HEK293T (cell line): Measurements from ENCODE around the gene NACAD.

Source experiments
- CTCF ChIA-PET: fragments of 350-600 bp; formaldehyde crosslinking; extraction: SDS; loops from one replicate; lab custom pipeline; 2021; ENCODE audit warnings: antibody characterized with exemption, inconsistent platforms; lab: Yijun Ruan, JAX
- POLR2A ChIA-PET: fragments of 350-600 bp; formaldehyde crosslinking; extraction: SDS; loops from one replicate; lab custom pipeline; 2020; ENCODE audit warnings: antibody characterized with exemption, inconsistent platforms; lab: Yijun Ruan, JAX
- DNase-seq: peaks from one replicate; pipeline ENCODE4 v3.0.0; 2012; ENCODE audit warnings: mixed read lengths; ENCODE audit errors: extremely low spot score
- ARNT ChIP-seq: fragments of 450-650 bp; IDR thresholded peaks from 2 replicates; pipeline ENCODE4 v1.6.1; 2017; ENCODE audit warnings: mild to moderate bottlenecking
- BHLHE40 ChIP-seq: fragments of 450-650 bp; IDR thresholded peaks from 2 replicates; pipeline ENCODE4 v1.6.1; 2016; ENCODE audit warnings: mild to moderate bottlenecking, moderate library complexity, borderline replicate concordance
- CTBP1 ChIP-seq: fragments of 450-650 bp; IDR thresholded peaks from 2 replicates; pipeline ENCODE4 v1.6.1; 2016; ENCODE audit warnings: borderline replicate concordance
- ELF4 ChIP-seq: fragments of 450-650 bp; IDR thresholded peaks from 2 replicates; pipeline ENCODE4 v1.6.1; 2017; ENCODE audit warnings: antibody characterized with exemption
- FOXA1 ChIP-seq: fragments of 450-650 bp; IDR thresholded peaks from 2 replicates; pipeline ENCODE4 v1.6.1; 2016; ENCODE audit warnings: mild to moderate bottlenecking
- FOXK2 ChIP-seq: fragments of 450-650 bp; IDR thresholded peaks from 2 replicates; pipeline ENCODE4 v1.6.1; 2016; ENCODE audit warnings: mild to moderate bottlenecking
- FOXM1 ChIP-seq: fragments of 450-650 bp; IDR thresholded peaks from 2 replicates; pipeline ENCODE4 v1.6.1; 2017; ENCODE audit warnings: mild to moderate bottlenecking, borderline replicate concordance
- HDGF ChIP-seq: fragments of 450-650 bp; IDR thresholded peaks from 2 replicates; pipeline ENCODE4 v1.6.1; 2017; ENCODE audit warnings: antibody characterized with exemption, borderline replicate concordance
- L3MBTL2 ChIP-seq: fragments of 450-650 bp; conservative IDR thresholded peaks from 2 replicates; pipeline ENCODE4 v1.6.1; 2016; ENCODE audit warnings: mild to moderate bottlenecking
- LEF1 ChIP-seq: fragments of 450-650 bp; IDR thresholded peaks from 2 replicates; pipeline ENCODE4 v1.6.1; 2017; ENCODE audit warnings: mild to moderate bottlenecking, borderline replicate concordance
- NFRKB ChIP-seq: fragments of 450-650 bp; IDR thresholded peaks from 2 replicates; pipeline ENCODE4 v1.6.1; 2016; ENCODE audit warnings: mild to moderate bottlenecking, moderate library complexity
- SP1 ChIP-seq: fragments of 450-650 bp; IDR thresholded peaks from 2 replicates; pipeline ENCODE4 v1.6.1; 2017
- SUZ12 ChIP-seq: fragments of 450-650 bp; IDR thresholded peaks from 2 replicates; pipeline ENCODE4 v1.6.1; 2016; ENCODE audit warnings: mild to moderate bottlenecking
- TARDBP ChIP-seq: fragments of 450-650 bp; IDR thresholded peaks from 2 replicates; pipeline ENCODE4 v1.6.1; 2016
- ZNF384 ChIP-seq: fragments of 450-650 bp; IDR thresholded peaks from 2 replicates; pipeline ENCODE4 v1.6.1; 2016
- TF ChIP-seq, protein P1 (sequence below): fragments of 450-650 bp; IDR thresholded peaks from 2 replicates; pipeline ENCODE4 v1.6.1; 2016

NACAD gene

DNA sequence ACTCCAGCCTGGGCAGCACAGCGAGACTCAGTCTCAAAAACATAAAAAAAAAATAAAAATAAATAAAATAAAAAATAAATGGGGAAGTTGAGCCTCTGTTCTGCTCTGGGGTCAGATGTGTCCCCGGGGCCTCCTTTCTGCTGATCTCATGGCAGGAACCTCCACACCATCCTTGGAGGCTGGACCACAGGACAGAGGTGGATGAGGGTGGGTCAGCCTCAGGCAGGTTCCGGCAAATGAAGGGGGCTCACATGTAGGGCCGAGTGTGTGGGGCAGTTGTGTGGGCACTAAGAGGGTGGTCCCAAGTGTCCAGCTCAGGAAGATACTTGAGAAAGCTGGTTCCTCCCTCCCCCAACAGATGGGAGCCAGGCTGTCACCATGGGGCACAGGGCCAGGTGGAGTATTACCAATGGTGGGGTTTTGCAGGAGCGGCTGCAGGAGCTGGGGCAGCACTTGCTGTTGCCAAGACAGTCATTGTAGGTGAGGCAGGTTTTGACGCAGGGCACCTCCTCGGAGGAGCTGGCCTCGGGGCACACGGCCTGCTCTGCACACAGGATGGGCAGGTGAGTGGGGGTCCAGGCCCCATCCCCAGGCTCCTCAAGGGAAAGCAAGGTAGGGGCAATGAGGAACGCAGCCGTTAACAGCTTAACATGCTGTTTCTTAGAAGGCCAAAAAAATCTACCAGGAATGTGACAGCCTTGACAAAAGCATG is 36.6 kb upstream of the NACAD start:
- CTCF ChIA-PET, result interaction anchor here (0.8 kb wide), 1 partner anchor 11 kb away, joined by 3 read pairs; no protein-coding TSS in a partner anchor

DNA sequence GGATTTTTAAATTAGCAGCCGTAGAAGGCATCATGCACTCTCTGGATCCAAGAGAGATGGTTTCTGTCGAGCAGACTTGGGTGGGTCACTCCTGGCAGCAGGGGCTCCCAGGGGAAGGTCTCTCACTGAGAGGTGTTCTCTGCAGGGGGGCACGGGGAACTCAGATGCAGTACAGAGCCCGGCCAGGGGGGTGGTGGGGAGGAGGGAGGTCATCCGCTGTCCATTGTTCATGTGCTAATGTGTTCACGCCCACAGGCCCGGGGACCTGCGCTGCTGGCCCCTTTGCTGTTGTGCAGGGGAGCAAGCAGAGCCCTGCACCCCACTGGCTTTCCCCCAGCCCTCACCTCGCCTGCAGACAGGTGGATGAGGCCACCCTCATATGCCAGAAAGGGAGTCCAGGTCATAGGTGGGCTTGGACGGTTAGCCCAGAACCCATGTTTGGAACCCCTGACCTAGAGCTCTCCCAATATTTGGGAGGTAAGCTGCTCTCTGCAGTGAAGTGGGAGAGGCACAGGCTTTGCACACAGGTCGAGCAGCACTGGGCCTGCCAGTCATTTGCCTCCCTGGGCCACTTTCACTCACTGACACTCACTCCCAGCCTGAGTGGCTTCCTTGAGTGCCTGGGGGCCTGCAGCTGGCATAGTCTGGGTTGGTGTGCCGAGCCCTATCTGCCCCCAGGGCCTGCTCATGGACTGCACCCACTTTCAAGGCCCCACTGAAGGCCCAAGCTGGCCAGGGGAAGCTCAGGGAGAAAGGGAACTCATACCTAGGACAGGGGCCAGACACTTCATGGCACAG is 35.3 kb upstream of the NACAD start:
- CTCF ChIA-PET, result no interaction called here
- DNase-seq, result no peak
- POLR2A ChIA-PET, result interaction anchor here (4.8 kb wide), 1 partner anchor 12 kb away, joined by 30 read pairs; the partner anchor contains the start of gene TBRG4
- TF ChIP-seq NFRKB (no peak), FOXK2 (no peak), HDGF (no peak)

More for the DNA sequence above, 36.6 kb upstream of the NACAD start:
- POLR2A ChIA-PET, result interaction anchor here (4.8 kb wide), 1 partner anchor 13 kb away, joined by 30 read pairs; the partner anchor contains the start of gene TBRG4
- no peak for TF ChIP-seq FOXM1
- no peak for TF ChIP-seq LEF1
- no peak for TF ChIP-seq SUZ12
- TF ChIP-seq CTBP1, result no peak
- no peak for TF ChIP-seq L3MBTL2
- TF ChIP-seq NFRKB, result no peak
- no peak for DNase-seq

DNA sequence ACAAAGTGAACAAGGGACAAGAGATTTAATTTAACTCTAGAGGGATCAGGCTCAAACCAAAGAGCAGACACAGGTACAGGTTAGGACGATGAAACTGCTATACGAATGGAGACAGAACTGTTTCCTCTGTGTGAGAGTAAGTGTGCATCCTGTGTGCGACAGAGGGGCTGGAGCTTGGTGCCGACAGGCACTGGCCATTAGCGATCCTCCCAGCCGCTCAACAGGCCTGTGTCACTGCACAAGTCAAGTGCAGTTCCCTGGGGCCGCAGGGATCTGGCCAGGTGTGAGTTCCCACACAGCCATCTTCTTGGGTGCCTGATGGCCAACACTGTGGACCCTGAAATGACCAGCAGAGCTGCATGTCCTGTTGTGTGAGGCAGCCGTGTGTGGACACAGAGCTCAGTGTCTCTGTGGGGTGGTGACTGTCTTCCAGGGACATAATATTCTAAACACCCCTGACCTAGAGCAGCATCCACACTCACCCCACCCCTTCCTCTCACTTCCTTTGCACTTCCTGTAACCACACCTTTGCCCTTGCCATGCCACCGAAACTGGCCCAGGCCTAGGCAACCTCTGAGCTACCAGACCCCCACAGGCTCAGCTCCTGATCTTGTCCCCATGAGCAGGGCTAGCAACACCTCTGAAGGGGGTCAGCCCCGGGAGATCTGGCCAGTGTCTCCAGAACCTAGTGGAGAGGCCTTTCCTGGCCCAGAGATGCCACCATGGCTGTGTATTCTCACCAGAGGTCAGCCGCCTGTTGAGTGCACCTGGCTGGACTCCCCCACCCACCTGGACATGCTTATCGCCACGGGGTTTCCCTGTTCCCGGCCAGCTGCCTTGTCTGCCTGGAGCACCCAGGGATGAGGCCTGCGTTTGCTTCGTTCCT is 34.4 kb upstream of the NACAD start:
- TF ChIP-seq ZNF384 (no peak), HDGF (no peak), SP1 (no peak), FOXK2 (no peak), L3MBTL2 (no peak), TARDBP (no peak), FOXM1 (no peak), FOXA1 (no peak), LEF1 (no peak), NFRKB (no peak), SUZ12 (no peak), BHLHE40 (no peak), ARNT (no peak), CTBP1 (no peak), ELF4 (no peak)
- TF ChIP-seq, protein P1, sequence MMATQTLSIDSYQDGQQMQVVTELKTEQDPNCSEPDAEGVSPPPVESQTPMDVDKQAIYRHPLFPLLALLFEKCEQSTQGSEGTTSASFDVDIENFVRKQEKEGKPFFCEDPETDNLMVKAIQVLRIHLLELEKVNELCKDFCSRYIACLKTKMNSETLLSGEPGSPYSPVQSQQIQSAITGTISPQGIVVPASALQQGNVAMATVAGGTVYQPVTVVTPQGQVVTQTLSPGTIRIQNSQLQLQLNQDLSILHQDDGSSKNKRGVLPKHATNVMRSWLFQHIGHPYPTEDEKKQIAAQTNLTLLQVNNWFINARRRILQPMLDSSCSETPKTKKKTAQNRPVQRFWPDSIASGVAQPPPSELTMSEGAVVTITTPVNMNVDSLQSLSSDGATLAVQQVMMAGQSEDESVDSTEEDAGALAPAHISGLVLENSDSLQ, result no peak
- ChIA-PET CTCF (interaction anchor here (0.6 kb wide), 1 partner anchor 13 kb away, joined by 3 read pairs; no protein-coding TSS in a partner anchor), POLR2A (interaction anchor here (4.8 kb wide), 1 partner anchor 11 kb away, joined by 30 read pairs; the partner anchor contains the start of gene TBRG4)
- DNase-seq, result no peak

DNA sequence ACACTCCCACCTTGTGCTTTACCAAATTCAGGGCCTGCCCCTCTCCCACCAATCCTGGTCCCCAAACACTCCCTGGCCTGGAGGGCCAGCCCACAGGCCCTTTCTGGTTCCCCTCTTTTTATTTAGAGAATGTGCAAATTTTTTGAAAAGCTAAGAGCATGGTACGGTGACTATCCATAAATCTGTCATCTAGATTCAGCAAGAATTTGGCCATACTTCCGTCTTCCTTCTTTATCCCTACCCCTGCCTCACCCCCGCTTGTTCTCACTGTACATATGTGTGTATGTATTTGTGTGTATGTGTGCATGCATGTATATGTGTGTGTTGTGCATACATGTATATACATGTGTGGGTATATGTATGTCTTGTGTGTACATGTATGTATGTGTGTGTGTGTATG is 30.8 kb upstream of the NACAD start:
- no peak for TF ChIP-seq CTBP1
- TF ChIP-seq LEF1, result no peak
- TF ChIP-seq ELF4, result no peak
- TF ChIP-seq FOXM1, result no peak
- DNase-seq, result no peak
- POLR2A ChIA-PET, result no interaction called here
- CTCF ChIA-PET, result no interaction called here

DNA sequence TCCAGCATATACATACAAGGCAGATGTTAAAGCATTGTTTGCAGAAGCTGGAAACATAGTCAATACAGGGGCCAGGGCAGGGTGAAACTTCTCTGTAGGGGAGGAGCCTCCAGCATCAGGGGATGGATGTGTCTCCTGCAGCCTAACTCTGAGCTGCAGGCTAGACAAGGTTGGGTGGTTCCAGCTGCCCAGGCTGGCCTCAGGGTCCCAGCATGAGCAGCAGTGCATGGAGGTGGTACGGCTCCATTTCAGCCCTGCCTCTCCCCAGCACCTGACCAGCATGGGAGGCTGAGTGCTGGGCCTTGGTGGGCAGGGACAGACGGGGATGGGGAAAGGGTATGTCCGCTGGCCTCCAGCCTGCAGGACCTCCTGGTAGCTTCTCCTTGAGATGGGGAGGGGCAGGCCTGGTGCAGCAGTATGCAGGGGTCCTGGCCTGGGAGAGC is 30.1 kb upstream of the NACAD start:
- ChIA-PET CTCF (no interaction called here), POLR2A (interaction anchor here (0.8 kb wide), 1 partner anchor 10 kb away, joined by 3 read pairs; no protein-coding TSS in a partner anchor)
- TF ChIP-seq FOXK2, result no peak
- no peak for TF ChIP-seq SP1
- no peak for TF ChIP-seq NFRKB
- TF ChIP-seq HDGF, result no peak
- TF ChIP-seq LEF1, result no peak
- no peak for TF ChIP-seq TARDBP
- no peak for DNase-seq

DNA sequence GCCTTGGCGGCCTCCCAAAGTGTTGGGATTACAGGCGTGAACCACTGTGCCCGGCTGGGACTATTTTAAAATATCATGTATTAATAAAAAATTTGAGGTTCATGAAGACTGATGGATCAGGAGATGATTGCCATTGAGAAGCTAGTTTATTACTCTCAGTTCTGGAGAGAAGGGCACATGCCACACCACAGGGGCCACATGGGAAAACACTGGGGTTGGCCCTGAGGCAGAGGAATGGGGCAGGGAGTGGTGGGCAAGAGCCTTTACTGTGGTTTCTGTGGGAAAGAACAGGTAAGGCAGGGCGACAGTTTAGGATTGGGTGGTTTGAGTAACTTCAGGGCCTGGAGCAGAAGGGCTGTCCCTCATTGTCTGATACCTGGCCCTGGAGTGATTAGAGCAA is 29.5 kb upstream of the NACAD start:
- CTCF ChIA-PET, result no interaction called here
- no peak for TF ChIP-seq HDGF
- no peak for TF ChIP-seq NFRKB
- TF ChIP-seq ZNF384, result no peak
- TF ChIP-seq LEF1, result no peak
- no peak for TF ChIP-seq ELF4
- no peak for TF ChIP-seq FOXM1
- TF ChIP-seq SP1, result no peak
- TF ChIP-seq L3MBTL2, result no peak
- no peak for TF ChIP-seq ARNT
- no peak for TF ChIP-seq FOXK2
- no peak for TF ChIP-seq FOXA1
- no peak for TF ChIP-seq TARDBP
- TF ChIP-seq, protein P1, result no peak
- DNase-seq, result no peak
- POLR2A ChIA-PET, result no interaction called here
